Astrocyte (in vitro differentiated cells and primary cell): Measurements from ENCODE around the gene CGB3. TPM values are rescaled to one million over a fixed set of nuclear protein-coding genes. Genes with fewer than 3 reads are reported as not detected.

Experiments
- DNase-seq: peaks from one replicate; pipeline ENCODE4 v3.0.0-alpha.2; 2010; ENCODE audit warnings: low read depth
- FAIRE-seq: peaks from 2 replicates; lab custom pipeline; 2011; peaks lifted over from hg19 to GRCh38; lab: Jason Lieb, UNC
- H2AFZ ChIP-seq: 2 replicates; pipeline ENCODE4 v1.6.0; 2012; ENCODE audit warnings: low read depth, low read length, inconsistent platforms
- H3K27ac ChIP-seq: 2 replicates; pipeline ENCODE4 v1.5.1; 2011; ENCODE audit warnings: low read depth, low read length, inconsistent platforms
- H3K27me3 ChIP-seq: 2 replicates; pipeline ENCODE4 v1.6.0; 2011; ENCODE audit warnings: low read length, inconsistent platforms; ENCODE audit not compliant: insufficient read depth
- H3K36me3 ChIP-seq: 2 replicates; pipeline ENCODE4 v1.5.1; 2011; ENCODE audit warnings: low read length, inconsistent platforms; ENCODE audit not compliant: insufficient read depth
- H3K4me1 ChIP-seq: 2 replicates; pipeline ENCODE4 v1.5.1; 2011; ENCODE audit warnings: low read length, inconsistent platforms; ENCODE audit not compliant: insufficient read depth
- H3K4me2 ChIP-seq: 2 replicates; pipeline ENCODE4 v1.6.0; 2012; ENCODE audit warnings: low read length, inconsistent platforms
- H3K4me3 ChIP-seq: 2 replicates; pipeline ENCODE4 v1.5.1; 2011; ENCODE audit warnings: low read depth, mild to moderate bottlenecking, low read length, inconsistent platforms; ENCODE audit not compliant: insufficient read depth
- H3K79me2 ChIP-seq: 2 replicates; pipeline ENCODE4 v1.6.0; 2012; ENCODE audit warnings: mild to moderate bottlenecking, low read length, inconsistent platforms; ENCODE audit not compliant: insufficient read depth
- H3K9ac ChIP-seq: 2 replicates; pipeline ENCODE4 v1.6.0; 2012; ENCODE audit warnings: mild to moderate bottlenecking, low read length, inconsistent platforms
- H3K9me3 ChIP-seq: 2 replicates; pipeline ENCODE4 v1.5.1; 2012; ENCODE audit warnings: low read depth, mild to moderate bottlenecking, low read length, inconsistent platforms; ENCODE audit not compliant: insufficient read depth
- H4K20me1 ChIP-seq: 2 replicates; pipeline ENCODE4 v1.6.0; 2012; ENCODE audit warnings: low read length, inconsistent platforms; ENCODE audit not compliant: insufficient read depth
- H3K27ac Mint-ChIP-seq: one replicate; pipeline ENCODE4 v1.8.0; 2021; ENCODE audit warnings: mild to moderate bottlenecking, mixed read lengths; ENCODE audit not compliant: unreplicated experiment
- H3K27me3 Mint-ChIP-seq: one replicate; pipeline ENCODE4 v1.8.0; 2021; ENCODE audit warnings: low read depth, mixed read lengths; ENCODE audit not compliant: unreplicated experiment
- H3K36me3 Mint-ChIP-seq: one replicate; pipeline ENCODE4 v1.8.0; 2021; ENCODE audit warnings: low read depth, mixed read lengths; ENCODE audit not compliant: unreplicated experiment
- H3K4me1 Mint-ChIP-seq: one replicate; pipeline ENCODE4 v1.8.0; 2021; ENCODE audit warnings: low read depth, mixed read lengths; ENCODE audit not compliant: unreplicated experiment
- H3K4me3 Mint-ChIP-seq: one replicate; pipeline ENCODE4 v1.8.0; 2021; ENCODE audit warnings: mild to moderate bottlenecking, moderate library complexity, mixed read lengths; ENCODE audit not compliant: unreplicated experiment
- H3K9me3 Mint-ChIP-seq: one replicate; pipeline ENCODE4 v1.8.0; 2021; ENCODE audit warnings: mild to moderate bottlenecking, mixed read lengths; ENCODE audit not compliant: unreplicated experiment
- EZH2 ChIP-seq: IDR thresholded peaks from 2 replicates; pipeline ENCODE4 v1.6.1; 2012; ENCODE audit warnings: mild to moderate bottlenecking, low read length, inconsistent platforms; ENCODE audit not compliant: insufficient read depth
- total RNA-seq: library from RNA; stranded (reverse); gene quantifications from 2 replicates; pipeline ENCODE4 v1.2.1, GENCODE V29; 2021
- TF ChIP-seq, protein P1 (sequence below): IDR thresholded peaks from 2 replicates; pipeline ENCODE4 v1.5.1; 2011; ENCODE audit warnings: low read depth, mild to moderate bottlenecking, inconsistent platforms, low read length, moderate library complexity; ENCODE audit not compliant: insufficient read depth

Gene CGB3
- total RNA-seq, 1 donor from 2014 or later, result 3.6 TPM

GRCh38 chr19:49017041-49017665, 7.0 kb downstream of the CGB3 start, which contains the start of gene LHB:
LHB (minus strand) TSS chr19:49017091; CDS start chr19:49017081, 10 bp downstream.
- FAIRE-seq (no peak), DNase-seq (no peak)
- no peak for TF ChIP-seq EZH2
- TF ChIP-seq, protein P1, sequence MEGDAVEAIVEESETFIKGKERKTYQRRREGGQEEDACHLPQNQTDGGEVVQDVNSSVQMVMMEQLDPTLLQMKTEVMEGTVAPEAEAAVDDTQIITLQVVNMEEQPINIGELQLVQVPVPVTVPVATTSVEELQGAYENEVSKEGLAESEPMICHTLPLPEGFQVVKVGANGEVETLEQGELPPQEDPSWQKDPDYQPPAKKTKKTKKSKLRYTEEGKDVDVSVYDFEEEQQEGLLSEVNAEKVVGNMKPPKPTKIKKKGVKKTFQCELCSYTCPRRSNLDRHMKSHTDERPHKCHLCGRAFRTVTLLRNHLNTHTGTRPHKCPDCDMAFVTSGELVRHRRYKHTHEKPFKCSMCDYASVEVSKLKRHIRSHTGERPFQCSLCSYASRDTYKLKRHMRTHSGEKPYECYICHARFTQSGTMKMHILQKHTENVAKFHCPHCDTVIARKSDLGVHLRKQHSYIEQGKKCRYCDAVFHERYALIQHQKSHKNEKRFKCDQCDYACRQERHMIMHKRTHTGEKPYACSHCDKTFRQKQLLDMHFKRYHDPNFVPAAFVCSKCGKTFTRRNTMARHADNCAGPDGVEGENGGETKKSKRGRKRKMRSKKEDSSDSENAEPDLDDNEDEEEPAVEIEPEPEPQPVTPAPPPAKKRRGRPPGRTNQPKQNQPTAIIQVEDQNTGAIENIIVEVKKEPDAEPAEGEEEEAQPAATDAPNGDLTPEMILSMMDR, result no peak
- Histone ChIP-seq H3K9ac (peak within 1 kb of the TSS; percentile 77), H4K20me1 (peaks cover 4% of the 10 kb centered on the region), H3K4me2 (peak within 1 kb of the TSS; percentile 87), H3K4me3 (peak within 1 kb of the TSS; percentile 60), H3K36me3 (peaks cover 6% of the 10 kb centered on the region), H3K79me2 (no peaks in the 10 kb centered on the region), H2AFZ (peak within 1 kb of the TSS; percentile 35), H3K27me3 (no peaks in the 10 kb centered on the region), H3K27ac (peak within 1 kb of the TSS; percentile 33), H3K4me1 (peaks cover 18% of the 10 kb centered on the region), H3K9me3 (no peaks in the 10 kb centered on the region)
- no peak within 1 kb of the TSS for H3K4me3 Mint-ChIP-seq
- no peak within 1 kb of the TSS for H3K27ac Mint-ChIP-seq
- H3K27me3 Mint-ChIP-seq, result peaks cover 2% of the 10 kb centered on the region
- H3K9me3 Mint-ChIP-seq, result no peaks in the 10 kb centered on the region
- H3K4me1 Mint-ChIP-seq, result peaks cover 12% of the 10 kb centered on the region
- peaks cover 17% of the 10 kb centered on the region for H3K36me3 Mint-ChIP-seq

DNA sequence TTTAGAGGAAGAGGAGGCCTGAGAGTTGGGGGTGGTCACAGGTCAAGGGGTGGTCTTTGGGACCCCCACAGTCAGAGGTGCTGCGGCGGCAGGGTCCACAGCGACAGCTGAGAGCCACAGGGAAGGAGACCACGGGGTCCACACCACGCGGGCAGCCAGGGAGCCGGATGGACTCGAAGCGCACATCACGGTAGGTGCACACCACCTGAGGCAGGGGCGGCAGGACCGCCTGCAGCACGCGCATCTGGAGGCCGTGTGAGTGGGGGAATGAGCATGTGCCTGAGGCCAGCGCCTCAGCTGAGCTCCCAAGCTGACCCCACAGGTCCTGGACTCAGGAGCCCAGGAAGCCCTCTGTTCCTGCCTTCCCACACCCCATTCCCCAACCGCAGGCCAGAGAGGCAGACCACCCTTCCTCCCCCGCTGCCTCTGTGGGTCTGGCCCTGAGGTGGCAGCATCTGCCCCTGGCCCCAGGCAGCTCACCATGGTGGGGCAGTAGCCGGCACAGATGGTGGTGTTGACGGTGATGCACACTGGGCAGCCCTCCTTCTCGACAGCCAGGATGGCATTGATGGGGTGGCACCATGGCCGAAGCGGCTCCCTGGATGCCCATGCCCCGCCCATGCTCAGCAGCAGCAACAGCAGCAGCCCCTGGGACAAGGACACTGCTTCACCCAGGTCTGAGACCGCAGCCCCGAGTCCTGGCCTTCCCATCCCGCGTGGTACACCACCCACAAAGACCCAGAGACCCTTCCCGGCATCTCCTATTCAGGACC, 7.9 kb downstream of the CGB3 start:
- H3K36me3 ChIP-seq, result peaks cover 6% of the 10 kb centered on the region
- no peaks in the 10 kb centered on the region for H3K9me3 ChIP-seq
- FAIRE-seq, result no peak
- no peak overlapping the region for H3K4me3 Mint-ChIP-seq
- H3K36me3 Mint-ChIP-seq, result peaks cover 19% of the 10 kb centered on the region
- H3K27me3 ChIP-seq, result no peaks in the 10 kb centered on the region
- H3K27ac Mint-ChIP-seq, result no peak overlapping the region
- no peak for DNase-seq
- TF ChIP-seq, protein P1, result no peak
- no peak for TF ChIP-seq EZH2
- no peak overlapping the region for H3K4me3 ChIP-seq
- H3K79me2 ChIP-seq, result no peaks in the 10 kb centered on the region
- H2AFZ ChIP-seq, result no peak overlapping the region
- no peak overlapping the region for H3K27ac ChIP-seq
- no peaks in the 10 kb centered on the region for H3K9me3 Mint-ChIP-seq
- peaks cover 2% of the 10 kb centered on the region for H3K27me3 Mint-ChIP-seq
- H3K4me2 ChIP-seq, result no peak overlapping the region
- H3K4me1 Mint-ChIP-seq, result peaks cover 7% of the 10 kb centered on the region
- peaks cover 18% of the 10 kb centered on the region for H3K4me1 ChIP-seq
- peaks cover 4% of the 10 kb centered on the region for H4K20me1 ChIP-seq
- no peak overlapping the region for H3K9ac ChIP-seq
